ENCODE data around the gene BIRC5.

The BIRC5 gene

DNA sequence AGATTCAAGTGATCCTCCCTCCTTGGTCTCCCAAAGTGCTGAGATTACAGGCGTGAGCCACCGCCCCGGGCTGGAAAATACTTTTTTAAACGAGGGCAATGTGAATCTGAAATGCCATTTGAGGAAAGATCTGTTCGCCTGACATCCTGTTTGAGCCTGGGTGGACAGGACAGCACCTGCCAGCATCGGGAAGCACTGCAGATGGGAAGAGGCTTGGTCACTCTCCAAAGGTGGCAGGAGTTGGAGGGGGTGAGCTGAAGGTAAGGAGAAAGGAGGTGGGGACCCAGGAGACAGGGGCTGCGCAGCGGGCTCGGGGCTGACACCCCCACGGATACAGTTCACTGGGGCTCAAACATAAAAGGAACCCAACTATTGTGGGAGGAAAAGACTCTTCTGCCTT lies 3.9 kb upstream of the BIRC5 start:
- TF ChIP-seq POLR2AphosphoS5 (IDR thresholded peaks at IDR 0.05; ENCODE audit: low read depth, low read length) (no peak), POLR2A (IDR thresholded peaks at IDR 0.05; ENCODE audit: low read depth, low read length) (no peak), TAF1 (IDR thresholded peaks at IDR 0.05; ENCODE audit: borderline replicate concordance, low read depth, low read length) (no peak)
- DNase-seq (ENCODE audit: insufficient read length), result no peak
- no peak for FAIRE-seq

DNA sequence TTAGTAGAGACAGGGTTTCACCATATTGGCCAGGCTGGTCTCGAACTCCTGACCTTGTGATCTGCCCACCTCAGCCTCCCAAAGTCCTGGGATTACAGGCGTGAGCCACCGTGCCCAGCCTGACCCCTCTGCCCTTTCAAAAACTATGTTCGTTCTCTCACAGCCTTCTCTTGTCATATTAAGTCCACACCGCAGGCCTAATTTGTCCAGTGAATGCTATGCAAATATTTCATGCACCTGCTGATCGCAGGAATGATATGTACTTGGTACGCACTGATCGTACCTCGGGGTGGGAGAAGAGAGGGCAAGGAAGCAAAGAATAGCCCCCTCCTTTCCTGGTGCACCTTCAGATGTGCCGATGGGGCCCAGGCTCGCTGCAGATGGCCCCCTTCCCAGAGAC lies 3.0 kb upstream of the BIRC5 start:
- FAIRE-seq, result no peak
- TF ChIP-seq TAF1 (IDR thresholded peaks at IDR 0.05; ENCODE audit: borderline replicate concordance, low read depth, low read length) (no peak), POLR2AphosphoS5 (IDR thresholded peaks at IDR 0.05; ENCODE audit: low read depth, low read length) (no peak), POLR2A (IDR thresholded peaks at IDR 0.05; ENCODE audit: low read depth, low read length) (no peak)
- no peak for DNase-seq (ENCODE audit: insufficient read length)

DNA sequence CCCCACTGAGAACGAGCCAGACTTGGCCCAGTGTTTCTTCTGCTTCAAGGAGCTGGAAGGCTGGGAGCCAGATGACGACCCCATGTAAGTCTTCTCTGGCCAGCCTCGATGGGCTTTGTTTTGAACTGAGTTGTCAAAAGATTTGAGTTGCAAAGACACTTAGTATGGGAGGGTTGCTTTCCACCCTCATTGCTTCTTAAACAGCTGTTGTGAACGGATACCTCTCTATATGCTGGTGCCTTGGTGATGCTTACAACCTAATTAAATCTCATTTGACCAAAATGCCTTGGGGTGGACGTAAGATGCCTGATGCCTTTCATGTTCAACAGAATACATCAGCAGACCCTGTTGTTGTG lies 631 bp downstream of the BIRC5 start:
- TF ChIP-seq TAF1 (IDR thresholded peaks at IDR 0.05; ENCODE audit: borderline replicate concordance, low read depth, low read length) (no peak), POLR2A (IDR thresholded peaks at IDR 0.05; ENCODE audit: low read depth, low read length) (no peak), POLR2AphosphoS5 (IDR thresholded peaks at IDR 0.05; ENCODE audit: low read depth, low read length) (no peak)
- DNase-seq (ENCODE audit: insufficient read length), result no peak
- no peak for FAIRE-seq

DNA sequence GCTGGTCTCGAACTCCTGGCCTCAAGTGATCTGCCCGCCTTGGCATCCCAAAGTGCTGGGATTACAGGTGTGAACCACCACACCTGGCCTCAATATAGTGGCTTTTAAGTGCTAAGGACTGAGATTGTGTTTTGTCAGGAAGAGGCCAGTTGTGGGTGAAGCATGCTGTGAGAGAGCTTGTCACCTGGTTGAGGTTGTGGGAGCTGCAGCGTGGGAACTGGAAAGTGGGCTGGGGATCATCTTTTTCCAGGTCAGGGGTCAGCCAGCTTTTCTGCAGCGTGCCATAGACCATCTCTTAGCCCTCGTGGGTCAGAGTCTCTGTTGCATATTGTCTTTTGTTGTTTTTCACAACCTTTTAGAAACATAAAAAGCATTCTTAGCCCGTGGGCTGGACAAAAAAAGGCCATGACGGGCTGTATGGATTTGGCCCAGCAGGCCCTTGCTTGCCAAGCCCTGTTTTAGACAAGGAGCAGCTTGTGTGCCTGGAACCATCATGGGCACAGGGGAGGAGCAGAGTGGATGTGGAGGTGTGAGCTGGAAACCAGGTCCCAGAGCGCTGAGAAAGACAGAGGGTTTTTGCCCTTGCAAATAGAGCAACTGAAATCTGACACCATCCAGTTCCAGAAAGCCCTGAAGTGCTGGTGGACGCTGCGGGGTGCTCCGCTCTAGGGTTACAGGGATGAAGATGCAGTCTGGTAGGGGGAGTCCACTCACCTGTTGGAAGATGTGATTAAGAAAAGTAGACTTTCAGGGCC lies 5.5 kb downstream of the BIRC5 start:
- FAIRE-seq, result no peak
- DNase-seq (ENCODE audit: insufficient read length), result no peak
- TF ChIP-seq POLR2A (IDR thresholded peaks at IDR 0.05; ENCODE audit: low read depth, low read length) (no peak), TAF1 (IDR thresholded peaks at IDR 0.05; ENCODE audit: borderline replicate concordance, low read depth, low read length) (no peak), POLR2AphosphoS5 (IDR thresholded peaks at IDR 0.05; ENCODE audit: low read depth, low read length) (no peak)

DNA sequence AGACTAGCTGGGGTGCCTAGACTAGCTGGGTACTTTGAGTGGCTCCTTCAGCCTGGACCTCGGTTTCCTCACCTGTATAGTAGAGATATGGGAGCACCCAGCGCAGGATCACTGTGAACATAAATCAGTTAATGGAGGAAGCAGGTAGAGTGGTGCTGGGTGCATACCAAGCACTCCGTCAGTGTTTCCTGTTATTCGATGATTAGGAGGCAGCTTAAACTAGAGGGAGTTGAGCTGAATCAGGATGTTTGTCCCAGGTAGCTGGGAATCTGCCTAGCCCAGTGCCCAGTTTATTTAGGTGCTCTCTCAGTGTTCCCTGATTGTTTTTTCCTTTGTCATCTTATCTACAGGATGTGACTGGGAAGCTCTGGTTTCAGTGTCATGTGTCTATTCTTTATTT lies 9.0 kb downstream of the BIRC5 start:
- FAIRE-seq, result no peak
- no peak for DNase-seq (ENCODE audit: insufficient read length)
- TF ChIP-seq TAF1 (IDR thresholded peaks at IDR 0.05; ENCODE audit: borderline replicate concordance, low read depth, low read length) (no peak), POLR2AphosphoS5 (IDR thresholded peaks at IDR 0.05; ENCODE audit: low read depth, low read length) (no peak), POLR2A (IDR thresholded peaks at IDR 0.05; ENCODE audit: low read depth, low read length) (no peak)

DNA sequence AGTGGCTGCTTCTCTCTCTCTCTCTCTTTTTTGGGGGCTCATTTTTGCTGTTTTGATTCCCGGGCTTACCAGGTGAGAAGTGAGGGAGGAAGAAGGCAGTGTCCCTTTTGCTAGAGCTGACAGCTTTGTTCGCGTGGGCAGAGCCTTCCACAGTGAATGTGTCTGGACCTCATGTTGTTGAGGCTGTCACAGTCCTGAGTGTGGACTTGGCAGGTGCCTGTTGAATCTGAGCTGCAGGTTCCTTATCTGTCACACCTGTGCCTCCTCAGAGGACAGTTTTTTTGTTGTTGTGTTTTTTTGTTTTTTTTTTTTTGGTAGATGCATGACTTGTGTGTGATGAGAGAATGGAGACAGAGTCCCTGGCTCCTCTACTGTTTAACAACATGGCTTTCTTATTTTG lies 9.7 kb downstream of the BIRC5 start:
- no peak for DNase-seq (ENCODE audit: insufficient read length)
- TF ChIP-seq POLR2AphosphoS5 (IDR thresholded peaks at IDR 0.05; ENCODE audit: low read depth, low read length), result no peak
- no peak for FAIRE-seq

DNA sequence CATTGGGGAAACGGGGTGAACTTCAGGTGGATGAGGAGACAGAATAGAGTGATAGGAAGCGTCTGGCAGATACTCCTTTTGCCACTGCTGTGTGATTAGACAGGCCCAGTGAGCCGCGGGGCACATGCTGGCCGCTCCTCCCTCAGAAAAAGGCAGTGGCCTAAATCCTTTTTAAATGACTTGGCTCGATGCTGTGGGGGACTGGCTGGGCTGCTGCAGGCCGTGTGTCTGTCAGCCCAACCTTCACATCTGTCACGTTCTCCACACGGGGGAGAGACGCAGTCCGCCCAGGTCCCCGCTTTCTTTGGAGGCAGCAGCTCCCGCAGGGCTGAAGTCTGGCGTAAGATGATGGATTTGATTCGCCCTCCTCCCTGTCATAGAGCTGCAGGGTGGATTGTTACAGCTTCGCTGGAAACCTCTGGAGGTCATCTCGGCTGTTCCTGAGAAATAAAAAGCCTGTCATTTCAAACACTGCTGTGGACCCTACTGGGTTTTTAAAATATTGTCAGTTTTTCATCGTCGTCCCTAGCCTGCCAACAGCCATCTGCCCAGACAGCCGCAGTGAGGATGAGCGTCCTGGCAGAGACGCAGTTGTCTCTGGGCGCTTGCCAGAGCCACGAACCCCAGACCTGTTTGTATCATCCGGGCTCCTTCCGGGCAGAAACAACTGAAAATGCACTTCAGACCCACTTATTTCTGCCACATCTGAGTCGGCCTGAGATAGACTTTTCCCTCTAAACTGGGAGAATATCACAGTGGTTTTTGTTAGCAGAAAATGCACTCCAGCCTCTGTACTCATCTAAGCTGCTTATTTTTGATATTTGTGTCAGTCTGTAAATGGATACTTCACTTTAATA lies 10.4 kb downstream of the BIRC5 start:
- FAIRE-seq (no peak), DNase-seq (ENCODE audit: insufficient read length) (no peak)
- TF ChIP-seq POLR2AphosphoS5 (IDR thresholded peaks at IDR 0.05; ENCODE audit: low read depth, low read length) (no peak), TAF1 (IDR thresholded peaks at IDR 0.05; ENCODE audit: borderline replicate concordance, low read depth, low read length) (no peak), POLR2A (IDR thresholded peaks at IDR 0.05; ENCODE audit: low read depth, low read length) (no peak)

DNA sequence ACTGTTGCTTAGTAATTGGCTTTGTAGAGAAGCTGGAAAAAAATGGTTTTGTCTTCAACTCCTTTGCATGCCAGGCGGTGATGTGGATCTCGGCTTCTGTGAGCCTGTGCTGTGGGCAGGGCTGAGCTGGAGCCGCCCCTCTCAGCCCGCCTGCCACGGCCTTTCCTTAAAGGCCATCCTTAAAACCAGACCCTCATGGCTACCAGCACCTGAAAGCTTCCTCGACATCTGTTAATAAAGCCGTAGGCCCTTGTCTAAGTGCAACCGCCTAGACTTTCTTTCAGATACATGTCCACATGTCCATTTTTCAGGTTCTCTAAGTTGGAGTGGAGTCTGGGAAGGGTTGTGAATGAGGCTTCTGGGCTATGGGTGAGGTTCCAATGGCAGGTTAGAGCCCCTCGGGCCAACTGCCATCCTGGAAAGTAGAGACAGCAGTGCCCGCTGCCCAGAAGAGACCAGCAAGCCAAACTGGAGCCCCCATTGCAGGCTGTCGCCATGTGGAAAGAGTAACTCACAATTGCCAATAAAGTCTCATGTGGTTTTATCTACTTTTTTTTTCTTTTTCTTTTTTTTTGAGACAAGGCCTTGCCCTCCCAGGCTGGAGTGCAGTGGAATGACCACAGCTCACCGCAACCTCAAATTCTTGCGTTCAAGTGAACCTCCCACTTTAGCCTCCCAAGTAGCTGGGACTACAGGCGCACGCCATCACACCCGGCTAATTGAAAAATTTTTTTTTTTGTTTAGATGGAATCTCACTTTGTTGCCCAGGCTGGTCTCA lies 11.2 kb downstream of the BIRC5 start:
- DNase-seq (ENCODE audit: insufficient read length), result no peak
- TF ChIP-seq POLR2AphosphoS5 (IDR thresholded peaks at IDR 0.05; ENCODE audit: low read depth, low read length) (no peak), POLR2A (IDR thresholded peaks at IDR 0.05; ENCODE audit: low read depth, low read length) (no peak), TAF1 (IDR thresholded peaks at IDR 0.05; ENCODE audit: borderline replicate concordance, low read depth, low read length) (no peak)
- FAIRE-seq, result no peak

DNA sequence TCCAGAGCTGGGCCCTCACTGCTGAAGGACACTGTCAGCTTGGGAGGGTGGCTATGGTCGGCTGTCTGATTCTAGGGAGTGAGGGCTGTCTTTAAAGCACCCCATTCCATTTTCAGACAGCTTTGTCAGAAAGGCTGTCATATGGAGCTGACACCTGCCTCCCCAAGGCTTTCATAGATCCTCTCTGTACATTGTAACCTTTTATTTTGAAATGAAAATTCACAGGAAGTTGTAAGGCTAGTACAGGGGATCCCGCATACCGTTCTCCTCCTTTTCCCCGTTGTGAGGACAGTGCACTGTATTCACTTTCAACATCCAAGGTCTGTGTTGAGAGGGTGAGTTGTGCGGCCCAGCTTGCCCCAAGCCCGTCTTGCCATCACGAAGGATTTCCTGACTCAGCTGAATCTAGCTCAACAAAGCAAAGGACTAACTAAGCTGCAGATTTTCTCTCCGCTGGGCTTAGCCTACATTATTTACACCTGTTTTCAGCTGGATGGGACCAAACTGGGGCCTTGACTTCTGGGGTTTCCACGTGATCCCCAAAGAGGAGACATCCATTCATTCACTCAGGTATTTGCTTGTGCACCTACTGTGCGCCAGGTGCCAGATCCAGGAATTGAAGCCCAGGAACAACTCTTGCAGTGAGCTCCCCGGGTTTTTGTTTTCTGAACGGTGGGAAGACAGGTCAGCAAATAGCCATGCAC lies 12.2 kb downstream of the BIRC5 start:
- no peak for DNase-seq (ENCODE audit: insufficient read length)
- no peak for FAIRE-seq
- TF ChIP-seq TAF1 (IDR thresholded peaks at IDR 0.05; ENCODE audit: borderline replicate concordance, low read depth, low read length) (no peak), POLR2AphosphoS5 (IDR thresholded peaks at IDR 0.05; ENCODE audit: low read depth, low read length) (no peak), POLR2A (IDR thresholded peaks at IDR 0.05; ENCODE audit: low read depth, low read length) (no peak)

DNA sequence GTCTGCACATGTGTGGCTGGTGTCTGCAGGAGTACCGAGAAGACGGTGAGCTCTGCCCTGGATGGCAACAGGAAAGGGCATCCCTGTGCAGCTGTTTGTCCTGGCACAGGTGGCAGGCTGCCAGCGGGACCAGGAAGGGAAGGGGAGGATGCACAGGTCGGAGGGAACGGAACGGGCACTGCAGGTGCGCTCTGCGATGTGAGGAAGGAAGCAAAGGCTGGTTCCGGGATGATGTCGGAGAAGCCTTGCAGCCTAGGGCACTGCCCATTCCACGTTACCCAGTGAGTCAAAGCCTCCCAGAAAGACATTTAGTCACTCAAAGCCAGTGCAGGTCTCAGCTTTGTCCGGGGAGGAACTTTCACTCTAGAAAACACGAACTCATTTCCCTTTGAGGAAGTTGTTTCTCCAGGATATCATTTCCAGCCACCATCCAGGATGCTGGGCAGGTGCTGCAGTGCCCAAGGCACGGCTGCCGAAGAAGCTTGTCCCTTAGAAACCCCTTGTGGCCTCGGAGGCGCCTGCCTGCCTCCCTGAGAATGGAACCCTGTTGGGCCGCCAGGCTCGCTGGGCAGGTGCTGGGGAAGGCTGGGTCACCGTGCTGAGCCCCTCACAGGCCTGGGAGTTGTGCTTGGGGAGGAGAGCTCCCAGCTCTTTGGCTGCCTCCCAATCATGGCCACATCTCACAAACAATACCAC lies 12.9 kb downstream of the BIRC5 start:
- no peak for DNase-seq (ENCODE audit: insufficient read length)
- FAIRE-seq, result no peak
- no peak for TF ChIP-seq POLR2AphosphoS5 (IDR thresholded peaks at IDR 0.05; ENCODE audit: low read depth, low read length)
- no peak for TF ChIP-seq POLR2A (IDR thresholded peaks at IDR 0.05; ENCODE audit: low read depth, low read length)
- TF ChIP-seq TAF1 (IDR thresholded peaks at IDR 0.05; ENCODE audit: borderline replicate concordance, low read depth, low read length), result no peak
